HG02588 (cell line): ENCODE results near the gene ATP5PB.

Source experiments
- ATAC-seq: cut with Tn5 transposase; IDR thresholded peaks from one replicate; pipeline ENCODE4 v1.9.1; 2021; ENCODE audit warnings: mild to moderate bottlenecking, moderate library complexity; ENCODE audit not compliant: unreplicated experiment

Gene ATP5PB

GRCh38 chr1:111446967-111447892, 2.0 kb upstream of the ATP5PB start:
- no peak for ATAC-seq

- ATAC-seq, result no peak
Measured at GRCh38 chr1:111448482-111448917, 764 bp upstream of the ATP5PB start.

DNA sequence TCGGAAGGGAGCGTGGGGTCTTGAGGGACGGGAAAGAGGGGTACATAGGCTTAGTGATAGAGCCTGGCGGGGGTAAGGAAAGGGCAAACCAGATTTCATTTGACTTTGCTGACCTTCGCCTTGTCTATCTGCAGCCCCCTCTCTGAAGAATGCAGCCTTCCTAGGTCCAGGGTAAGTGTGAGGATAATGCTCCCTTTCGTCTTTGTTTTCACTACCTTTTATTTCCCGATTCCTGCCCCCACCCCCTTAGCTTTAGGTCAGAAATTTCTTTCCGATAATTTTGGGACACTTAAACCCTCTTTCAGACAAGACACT, 396 bp downstream of the ATP5PB start:
- no peak for ATAC-seq

DNA sequence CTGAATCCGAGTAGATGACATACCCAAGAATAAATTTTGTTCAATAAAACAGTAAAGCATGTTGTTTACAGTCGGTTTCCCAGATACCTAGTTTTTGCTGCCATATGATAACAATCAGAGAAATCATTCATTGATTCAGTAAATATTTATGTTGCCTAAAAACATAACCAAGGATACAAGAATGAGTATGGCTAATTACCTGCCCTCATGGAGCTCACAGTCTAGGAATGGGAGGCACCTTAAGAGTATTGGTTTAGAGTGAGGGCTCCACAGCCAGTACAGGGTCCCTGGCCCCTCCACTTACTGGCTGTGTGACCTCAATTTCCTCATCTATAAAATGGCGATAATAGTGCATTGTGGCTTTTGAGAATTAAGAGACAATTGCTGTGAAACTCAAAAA, 921 bp downstream of the ATP5PB start:
- ATAC-seq, result no peak

DNA sequence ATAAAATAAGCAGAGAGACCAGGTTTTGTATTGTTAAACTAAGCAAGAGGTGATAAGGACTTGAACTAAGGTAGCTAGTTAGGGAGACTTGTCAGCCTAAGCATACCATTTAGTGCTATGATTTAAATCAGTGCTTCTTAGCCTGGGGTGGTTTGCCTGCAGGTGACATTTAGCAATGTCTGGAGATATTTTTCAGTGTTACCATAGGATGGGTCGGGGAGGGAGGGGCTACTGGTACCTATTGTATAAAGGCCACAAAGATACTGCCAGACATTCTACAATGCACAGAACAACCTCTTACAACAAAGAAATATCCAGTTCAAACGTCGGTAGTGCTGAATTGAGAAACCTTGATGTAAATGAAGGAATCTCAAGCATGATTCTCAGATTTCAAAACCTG, 3.3 kb downstream of the ATP5PB start:
- ATAC-seq, result no peak

- no peak for ATAC-seq
Measured at GRCh38 chr1:111453706-111454105, 4.4 kb downstream of the ATP5PB start.

DNA sequence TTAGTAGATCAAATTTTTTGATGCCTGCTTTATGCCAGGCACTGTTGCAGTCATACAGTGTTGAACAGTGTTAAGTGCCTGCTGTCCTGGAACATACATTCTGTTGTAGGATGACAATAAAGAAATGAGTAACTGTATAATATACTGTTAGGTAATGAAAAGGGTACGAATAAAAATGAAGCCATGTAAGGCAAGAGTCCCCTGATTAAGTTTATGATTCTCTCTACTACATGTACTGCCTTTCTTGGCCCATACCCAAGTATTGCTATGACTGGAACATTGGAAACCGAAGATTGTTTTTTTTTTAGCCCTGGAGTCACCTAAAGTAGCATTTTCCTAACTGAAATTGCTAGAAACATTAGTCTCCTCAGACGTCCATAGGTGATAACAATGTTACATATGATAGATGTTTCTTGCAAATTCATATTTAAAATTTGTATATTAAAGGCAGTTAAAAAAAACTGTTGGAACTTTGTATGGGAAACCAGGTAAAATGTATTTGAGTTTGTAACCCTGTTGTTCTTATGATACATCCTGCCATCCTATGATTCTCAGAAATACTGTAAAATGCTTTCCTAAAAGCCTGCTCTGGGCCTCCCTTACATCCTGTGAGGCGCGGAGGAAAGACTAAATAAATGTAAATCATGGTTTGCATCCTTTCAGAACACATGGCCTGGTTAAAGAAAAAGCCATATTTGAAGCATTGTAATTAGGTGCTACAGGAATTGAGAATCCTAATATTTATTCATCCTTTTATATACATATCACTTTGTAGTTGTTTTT, 5.8 kb downstream of the ATP5PB start:
- ATAC-seq, result no peak

DNA sequence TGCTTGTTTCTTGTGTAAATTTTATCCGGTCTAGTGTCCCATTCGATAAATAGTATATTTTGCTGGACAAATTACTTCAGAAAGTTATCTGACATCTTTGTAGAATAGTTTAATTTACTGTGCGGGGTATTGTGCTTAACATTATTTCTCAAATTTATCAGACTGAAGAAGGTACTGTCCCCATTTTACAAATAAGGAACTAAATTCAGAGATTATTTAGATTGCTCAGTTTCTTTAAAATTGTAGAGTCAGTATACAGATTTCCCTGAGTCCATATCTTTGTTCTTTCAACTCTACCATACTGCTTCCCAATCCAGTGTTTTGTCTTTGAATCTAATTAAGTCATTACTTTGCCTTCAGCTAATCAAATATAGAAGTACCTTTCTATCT, 6.4 kb downstream of the ATP5PB start:
- ATAC-seq, result no peak

GRCh38 chr1:111461765-111462164, 12.5 kb downstream of the ATP5PB start:
- no peak for ATAC-seq

DNA sequence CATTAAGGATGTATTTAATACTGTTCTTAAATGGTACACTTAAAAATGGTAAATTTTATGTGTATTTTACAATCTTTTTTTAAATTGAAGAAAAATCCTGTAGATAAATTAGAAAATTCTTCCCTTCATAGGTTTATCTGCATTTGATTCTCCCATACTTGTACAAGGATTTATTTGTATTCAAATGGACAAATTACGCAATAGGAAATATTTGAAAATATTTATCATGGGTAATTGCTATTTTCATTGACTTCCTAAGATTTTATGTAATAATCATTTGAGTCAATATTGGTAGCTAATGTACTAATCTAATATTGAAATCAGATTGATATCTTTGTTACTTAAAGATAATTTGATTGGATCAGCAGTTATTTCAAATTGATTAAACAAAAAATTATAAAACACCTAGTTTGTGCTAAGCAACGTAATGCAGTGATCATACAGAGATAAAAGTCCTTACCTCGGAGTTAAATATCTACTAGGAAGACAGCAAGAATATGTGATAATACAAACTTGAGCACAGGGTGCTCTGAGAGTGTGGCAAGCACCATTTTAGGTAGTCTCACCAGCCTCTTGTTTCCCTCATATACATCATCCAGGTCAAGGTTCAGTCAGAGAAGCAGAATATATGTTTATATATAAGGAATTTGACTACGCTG, 13.2 kb downstream of the ATP5PB start:
- no peak for ATAC-seq

- ATAC-seq, result no peak
Measured at GRCh38 chr1:111463029-111463683, 13.9 kb downstream of the ATP5PB start.

- no peak for ATAC-seq
Measured at GRCh38 chr1:111465754-111466153, 16.5 kb downstream of the ATP5PB start.

DNA sequence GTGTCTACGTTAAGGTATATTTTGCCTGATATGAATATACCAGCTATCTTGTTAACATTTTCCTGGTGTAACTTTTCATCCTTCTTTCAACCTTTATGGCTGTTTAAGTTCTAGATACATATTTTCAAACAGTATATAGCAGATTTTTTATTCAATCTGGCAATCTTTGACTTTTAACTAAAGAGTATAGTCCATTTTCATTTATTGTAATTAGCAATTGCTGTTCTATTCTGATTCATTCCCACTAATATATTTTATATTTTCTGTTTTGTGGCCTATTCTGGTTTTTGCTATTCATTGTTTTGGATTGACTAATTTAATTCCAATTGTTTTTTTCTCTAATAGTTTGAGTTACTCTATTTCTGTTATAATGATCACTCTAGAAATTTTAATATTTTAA, 17.2 kb downstream of the ATP5PB start:
- ATAC-seq, result no peak

GRCh38 chr1:111467865-111468716, 18.8 kb downstream of the ATP5PB start:
- ATAC-seq, result no peak

GRCh38 chr1:111468717-111469100, 19.4 kb downstream of the ATP5PB start:
- ATAC-seq, result no peak

DNA sequence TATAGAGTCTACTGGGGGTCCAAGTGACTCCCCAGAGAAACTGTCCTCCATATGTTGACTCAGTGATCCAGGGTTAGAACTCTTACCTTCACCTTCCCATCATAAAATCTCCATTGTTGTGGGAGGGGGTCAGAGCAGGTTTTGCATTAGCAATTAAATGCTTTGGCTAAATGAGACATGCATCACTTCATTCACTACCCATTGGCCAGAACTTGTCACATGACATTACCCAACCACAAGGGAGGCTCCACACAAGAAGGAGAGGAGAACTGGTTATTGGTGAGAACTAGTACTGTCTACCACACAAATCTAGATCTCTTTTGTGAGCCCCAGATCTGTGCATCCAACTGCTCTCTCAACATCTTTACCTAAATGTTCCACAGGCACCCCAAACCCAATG, 20.3 kb downstream of the ATP5PB start:
- no peak for ATAC-seq

- no peak for ATAC-seq
Measured at GRCh38 chr1:111470596-111470995, 21.3 kb downstream of the ATP5PB start.

- peak; percentile 50 for ATAC-seq
Measured at GRCh38 chr1:111471012-111471411, 21.7 kb downstream of the ATP5PB start.

- no peak for ATAC-seq
Measured at GRCh38 chr1:111471538-111471937, 22.3 kb downstream of the ATP5PB start.

- no peak for ATAC-seq
Measured at GRCh38 chr1:111474106-111474505, 24.8 kb downstream of the ATP5PB start.
